ENCODE data around the gene CCDC24.

The CCDC24 gene

GRCh38 chr1:43968348-43968948 is 23.0 kb upstream of the CCDC24 start:
- Histone ChIP-seq H3K27ac (ENCODE audit: low read depth, low read length) (no peak overlapping the region), H3K4me2 (ENCODE audit: low read length) (no peak overlapping the region), H3K23ac (ENCODE audit: low read length) (no peak overlapping the region), H2AK5ac (ENCODE audit: low read length) (no peak overlapping the region), H3K56ac (ENCODE audit: low read length) (no peak overlapping the region), H3K4me1 (ENCODE audit: control insufficient read depth, low read depth, low read length) (no peaks in the 10 kb centered on the region), H2BK15ac (replicated peaks; ENCODE audit: low read depth) (no peak overlapping the region), H3K9ac (ENCODE audit: low read length) (no peak overlapping the region), H2BK120ac (ENCODE audit: low read depth, low read length) (no peak overlapping the region), H4K8ac (ENCODE audit: low read depth, low read length) (no peak overlapping the region), H3K18ac (ENCODE audit: low read length) (no peak overlapping the region), H4K5ac (ENCODE audit: low read length) (no peak overlapping the region), H3K27me3 (ENCODE audit: insufficient read depth, low read length, poor library complexity) (no peaks in the 10 kb centered on the region), H2BK5ac (ENCODE audit: low read length) (no peak overlapping the region), H3K36me3 (ENCODE audit: control insufficient read depth, insufficient read depth, low read length) (no peaks in the 10 kb centered on the region), H3K79me1 (ENCODE audit: low read length) (peaks cover 10% of the 10 kb centered on the region), H3K4me3 (ENCODE audit: low read length) (no peak overlapping the region), H3K79me2 (ENCODE audit: control insufficient read depth, insufficient read depth, low read length) (peaks cover 9% of the 10 kb centered on the region), H3K4ac (ENCODE audit: low read depth, low read length) (no peak overlapping the region)
- WGBS (ENCODE audit: extremely low coverage, insufficient coverage, low lambda C conversion rate): no CpG with 5 or more reads among the region's 6 CpGs
- DNase-seq: peak; percentile 62

GRCh38 chr1:43969416-43969745 is 22.0 kb upstream of the CCDC24 start:
- H3K27me3 ChIP-seq (ENCODE audit: insufficient read depth, low read length, poor library complexity): no peaks in the 10 kb centered on the region
- H3K27ac ChIP-seq (ENCODE audit: low read depth, low read length): no peak overlapping the region
- no peak overlapping the region for H2BK120ac ChIP-seq (ENCODE audit: low read depth, low read length)
- no peak overlapping the region for H3K4me2 ChIP-seq (ENCODE audit: low read length)
- no peaks in the 10 kb centered on the region for H3K36me3 ChIP-seq (ENCODE audit: control insufficient read depth, insufficient read depth, low read length)
- no peak overlapping the region for H2BK15ac ChIP-seq (replicated peaks; ENCODE audit: low read depth)
- no CpG with 5 or more reads among the region's 7 CpGs for WGBS (ENCODE audit: extremely low coverage, insufficient coverage, low lambda C conversion rate)
- H3K18ac ChIP-seq (ENCODE audit: low read length): no peak overlapping the region
- H3K56ac ChIP-seq (ENCODE audit: low read length): no peak overlapping the region
- no peaks in the 10 kb centered on the region for H3K4me1 ChIP-seq (ENCODE audit: control insufficient read depth, low read depth, low read length)
- DNase-seq: no peak
- no peak overlapping the region for H3K23ac ChIP-seq (ENCODE audit: low read length)
- H4K5ac ChIP-seq (ENCODE audit: low read length): no peak overlapping the region
- peaks cover 10% of the 10 kb centered on the region for H3K79me1 ChIP-seq (ENCODE audit: low read length)
- H2AK5ac ChIP-seq (ENCODE audit: low read length): no peak overlapping the region
- H2BK5ac ChIP-seq (ENCODE audit: low read length): no peak overlapping the region
- peaks cover 9% of the 10 kb centered on the region for H3K79me2 ChIP-seq (ENCODE audit: control insufficient read depth, insufficient read depth, low read length)
- H4K8ac ChIP-seq (ENCODE audit: low read depth, low read length): no peak overlapping the region
- H3K9ac ChIP-seq (ENCODE audit: low read length): no peak overlapping the region
- H3K4me3 ChIP-seq (ENCODE audit: low read length): no peak overlapping the region
- no peak overlapping the region for H3K4ac ChIP-seq (ENCODE audit: low read depth, low read length)

- H3K79me2 ChIP-seq (ENCODE audit: control insufficient read depth, insufficient read depth, low read length): peaks cover 9% of the 10 kb centered on the region
- H3K36me3 ChIP-seq (ENCODE audit: control insufficient read depth, insufficient read depth, low read length): no peaks in the 10 kb centered on the region
- H3K23ac ChIP-seq (ENCODE audit: low read length): no peak within 1 kb of the TSS
- no peak within 1 kb of the TSS for H2BK15ac ChIP-seq (replicated peaks; ENCODE audit: low read depth)
- H3K4me3 ChIP-seq (ENCODE audit: low read length): peak within 1 kb of the TSS; percentile 75
- H3K27me3 ChIP-seq (ENCODE audit: insufficient read depth, low read length, poor library complexity): no peaks in the 10 kb centered on the region
- H4K5ac ChIP-seq (ENCODE audit: low read length): no peak within 1 kb of the TSS
- H4K8ac ChIP-seq (ENCODE audit: low read depth, low read length): no peak within 1 kb of the TSS
- no peak within 1 kb of the TSS for H2BK120ac ChIP-seq (ENCODE audit: low read depth, low read length)
- H3K27ac ChIP-seq (ENCODE audit: low read depth, low read length): no peak within 1 kb of the TSS
- no CpG with 5 or more reads among the region's 47 CpGs for WGBS (ENCODE audit: extremely low coverage, insufficient coverage, low lambda C conversion rate)
- H3K4me1 ChIP-seq (ENCODE audit: control insufficient read depth, low read depth, low read length): no peaks in the 10 kb centered on the region
- H2AK5ac ChIP-seq (ENCODE audit: low read length): no peak within 1 kb of the TSS
- DNase-seq: peak; percentile 99
- H3K9ac ChIP-seq (ENCODE audit: low read length): peak within 1 kb of the TSS; percentile 86
- H3K4me2 ChIP-seq (ENCODE audit: low read length): peak within 1 kb of the TSS; percentile 78
- H3K79me1 ChIP-seq (ENCODE audit: low read length): peaks cover 10% of the 10 kb centered on the region
- no peak within 1 kb of the TSS for H3K4ac ChIP-seq (ENCODE audit: low read depth, low read length)
- no peak within 1 kb of the TSS for H3K18ac ChIP-seq (ENCODE audit: low read length)
- H3K56ac ChIP-seq (ENCODE audit: low read length): peak within 1 kb of the TSS; percentile 90
- H2BK5ac ChIP-seq (ENCODE audit: low read length): no peak within 1 kb of the TSS
Measured at GRCh38 chr1:43969746-43970466, 21.5 kb upstream of the CCDC24 start, which contains the start of gene DPH2. Gene DPH2 (plus strand): TSS chr1:43970010. CDS start chr1:43970176, 166 bp downstream.

GRCh38 chr1:43970502-43970901 is 20.9 kb upstream of the CCDC24 start:
- DNase-seq: no peak
- Histone ChIP-seq H3K79me2 (ENCODE audit: control insufficient read depth, insufficient read depth, low read length) (peaks cover 13% of the 10 kb centered on the region), H3K56ac (ENCODE audit: low read length) (peak overlapping the region; percentile 90), H3K27ac (ENCODE audit: low read depth, low read length) (no peak overlapping the region), H3K4ac (ENCODE audit: low read depth, low read length) (no peak overlapping the region), H3K27me3 (ENCODE audit: insufficient read depth, low read length, poor library complexity) (no peaks in the 10 kb centered on the region), H4K5ac (ENCODE audit: low read length) (no peak overlapping the region), H3K4me2 (ENCODE audit: low read length) (peak overlapping the region; percentile 78), H3K9ac (ENCODE audit: low read length) (peak overlapping the region; percentile 86), H2AK5ac (ENCODE audit: low read length) (no peak overlapping the region), H2BK120ac (ENCODE audit: low read depth, low read length) (no peak overlapping the region), H2BK5ac (ENCODE audit: low read length) (no peak overlapping the region), H4K8ac (ENCODE audit: low read depth, low read length) (no peak overlapping the region), H3K4me1 (ENCODE audit: control insufficient read depth, low read depth, low read length) (no peaks in the 10 kb centered on the region), H2BK15ac (replicated peaks; ENCODE audit: low read depth) (no peak overlapping the region), H3K18ac (ENCODE audit: low read length) (no peak overlapping the region), H3K36me3 (ENCODE audit: control insufficient read depth, insufficient read depth, low read length) (no peaks in the 10 kb centered on the region), H3K4me3 (ENCODE audit: low read length) (peak overlapping the region; percentile 75), H3K23ac (ENCODE audit: low read length) (no peak overlapping the region), H3K79me1 (ENCODE audit: low read length) (peaks cover 11% of the 10 kb centered on the region)
- WGBS (ENCODE audit: extremely low coverage, insufficient coverage, low lambda C conversion rate): no CpG with 5 or more reads among the region's 5 CpGs

- no CpG with 5 or more reads among the region's 9 CpGs for WGBS (ENCODE audit: extremely low coverage, insufficient coverage, low lambda C conversion rate)
- Histone ChIP-seq H3K4me3 (ENCODE audit: low read length) (no peak overlapping the region), H2BK15ac (replicated peaks; ENCODE audit: low read depth) (no peak overlapping the region), H3K36me3 (ENCODE audit: control insufficient read depth, insufficient read depth, low read length) (no peaks in the 10 kb centered on the region), H3K79me1 (ENCODE audit: low read length) (peaks cover 15% of the 10 kb centered on the region), H2AK5ac (ENCODE audit: low read length) (no peak overlapping the region), H3K4me1 (ENCODE audit: control insufficient read depth, low read depth, low read length) (peaks cover 2% of the 10 kb centered on the region), H3K27ac (ENCODE audit: low read depth, low read length) (no peak overlapping the region), H3K4ac (ENCODE audit: low read depth, low read length) (no peak overlapping the region), H3K18ac (ENCODE audit: low read length) (no peak overlapping the region), H2BK5ac (ENCODE audit: low read length) (no peak overlapping the region), H3K56ac (ENCODE audit: low read length) (no peak overlapping the region), H2BK120ac (ENCODE audit: low read depth, low read length) (no peak overlapping the region), H4K5ac (ENCODE audit: low read length) (no peak overlapping the region), H3K27me3 (ENCODE audit: insufficient read depth, low read length, poor library complexity) (no peaks in the 10 kb centered on the region), H4K8ac (ENCODE audit: low read depth, low read length) (no peak overlapping the region), H3K79me2 (ENCODE audit: control insufficient read depth, insufficient read depth, low read length) (peaks cover 16% of the 10 kb centered on the region), H3K23ac (ENCODE audit: low read length) (no peak overlapping the region), H3K9ac (ENCODE audit: low read length) (no peak overlapping the region), H3K4me2 (ENCODE audit: low read length) (no peak overlapping the region)
- DNase-seq: no peak
Measured at GRCh38 chr1:43970911-43971310, 20.5 kb upstream of the CCDC24 start.

All from mesendoderm (in vitro differentiated cells).